AG09319 (cell line): ENCODE results near the gene EPN2.
"Not testable (repeated sequence)": the region's sequence is repeated elsewhere in the genome, so short reads cannot be mapped to it uniquely, and the experiment has no call there.

Experiments used
- DNase-seq: peaks from one replicate; pipeline ENCODE4 v3.0.0-alpha.2; 2010; ENCODE audit warnings: low read depth; ENCODE audit errors: extremely low read depth
- CTCF ChIP-seq: IDR thresholded peaks from 2 replicates; pipeline ENCODE4 v1.5.1; 2011; ENCODE audit warnings: low read depth, mild to moderate bottlenecking, inconsistent platforms, low read length, moderate library complexity

Gene EPN2

DNA sequence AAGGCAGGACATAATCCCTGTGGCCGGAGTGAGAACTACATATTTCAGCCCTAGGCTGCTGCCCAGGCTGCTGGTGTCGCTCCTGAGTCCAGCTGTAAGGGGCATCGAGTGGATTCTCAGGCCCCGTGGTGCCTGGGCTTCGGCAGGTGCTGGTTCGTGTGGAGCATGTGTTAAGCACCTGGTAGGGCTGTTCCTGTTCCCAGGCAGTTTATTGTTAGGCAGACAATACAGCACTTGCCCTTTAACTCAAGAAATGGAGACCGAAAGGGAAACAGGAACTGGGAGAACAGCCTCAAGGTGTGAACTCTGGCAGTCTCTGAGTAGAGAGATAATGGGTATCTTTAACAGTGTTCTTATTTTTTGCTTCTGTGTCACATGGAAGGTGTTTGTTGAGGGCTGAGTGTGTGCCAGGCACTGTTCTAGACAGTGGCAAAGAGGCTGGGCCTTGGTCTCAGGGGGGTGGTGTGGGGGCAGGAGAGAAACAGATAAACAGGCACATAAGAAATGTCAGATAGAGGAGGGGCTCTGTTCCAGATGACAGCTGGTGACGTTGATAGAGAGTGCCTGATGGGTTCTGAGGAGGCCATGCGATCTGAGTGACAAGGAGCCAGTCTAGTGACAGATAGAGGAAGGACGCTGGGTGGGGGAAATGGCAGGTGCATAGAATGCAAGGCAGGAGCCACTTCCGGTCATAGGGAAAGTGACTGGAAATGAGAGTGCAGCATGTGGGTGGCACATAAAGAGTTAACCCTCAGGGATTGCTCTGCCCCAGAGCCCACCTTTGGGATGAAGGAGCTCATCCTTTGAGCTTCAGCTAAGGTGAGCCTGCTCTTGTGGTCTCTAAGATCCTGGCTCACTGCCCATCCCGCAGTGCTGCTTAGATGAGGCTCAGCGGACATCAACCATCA, 33.8 kb downstream of the EPN2 start:
- no peak for TF ChIP-seq CTCF
- DNase-seq: no peak

- TF ChIP-seq CTCF: no peak
- DNase-seq: no peak
Observed at GRCh38 chr17:19271780-19272357, 34.7 kb downstream of the EPN2 start.

- TF ChIP-seq CTCF: no peak
- no peak for DNase-seq
Observed at GRCh38 chr17:19273731-19274130, 36.6 kb downstream of the EPN2 start.

DNA sequence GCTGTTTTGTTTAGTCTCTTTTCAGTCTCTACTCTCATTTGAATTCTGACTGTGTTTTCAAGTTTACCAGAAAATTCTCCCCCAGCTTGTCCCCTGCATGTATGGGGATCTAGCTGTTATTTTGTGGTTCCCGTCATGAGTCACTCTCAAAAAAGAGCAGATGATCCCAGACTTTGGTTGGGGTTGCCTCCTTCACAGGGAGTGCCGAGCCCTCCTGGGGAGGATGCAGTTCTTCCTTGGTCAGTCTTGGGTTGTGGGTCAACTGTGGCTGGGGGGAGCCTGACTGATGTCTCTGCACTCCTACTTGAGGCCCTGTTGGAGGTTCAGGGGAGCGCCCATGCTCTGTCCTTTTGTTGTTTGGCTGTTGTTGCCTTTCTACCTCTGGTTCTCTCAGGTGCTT, 37.7 kb downstream of the EPN2 start:
- no peak for TF ChIP-seq CTCF
- DNase-seq: no peak

GRCh38 chr17:19275457-19276127, 38.4 kb downstream of the EPN2 start:
- no peak for DNase-seq
- no peak for TF ChIP-seq CTCF

GRCh38 chr17:19278284-19278683, 41.1 kb downstream of the EPN2 start:
- DNase-seq: not testable (repeated sequence)

- no peak for DNase-seq
- TF ChIP-seq CTCF: no peak
Observed at GRCh38 chr17:19278729-19279128, 41.6 kb downstream of the EPN2 start.
